ENCODE data around the gene DCUN1D1.
A peak's percentile ranks its signal among the peaks of the same experiment; 100 is the strongest.
"Not testable (repeated sequence)": the region's sequence is repeated elsewhere in the genome, so short reads cannot be mapped to it uniquely, and the experiment has no call there.

Gene DCUN1D1

GRCh38 chr3:182980204-182981037 lies at the start of gene DCUN1D1:
Gene DCUN1D1, minus strand, starts transcription at chr3:182980538. Its CDS starts 49 bp downstream, at chr3:182980489.
- DNase-seq, result peak; percentile 89

- no peak for DNase-seq
Measured at GRCh38 chr3:183028416-183028815, 48.1 kb upstream of the DCUN1D1 start.

GRCh38 chr3:183027276-183027675 lies 46.9 kb upstream of the DCUN1D1 start:
- DNase-seq, result no peak

- DNase-seq, result no peak
Measured at GRCh38 chr3:183022936-183023516, 42.7 kb upstream of the DCUN1D1 start.

GRCh38 chr3:183018421-183019192 lies 38.3 kb upstream of the DCUN1D1 start:
- DNase-seq, result no peak

GRCh38 chr3:183015185-183015584 lies 34.8 kb upstream of the DCUN1D1 start:
- DNase-seq, result no peak

GRCh38 chr3:183013856-183014255 lies 33.5 kb upstream of the DCUN1D1 start:
- DNase-seq, result no peak

GRCh38 chr3:183013074-183013473 lies 32.7 kb upstream of the DCUN1D1 start:
- no peak for DNase-seq

- no peak for DNase-seq
Measured at GRCh38 chr3:183008800-183009199, 28.5 kb upstream of the DCUN1D1 start.

GRCh38 chr3:183008303-183008702 lies 28.0 kb upstream of the DCUN1D1 start:
- no peak for DNase-seq

GRCh38 chr3:183006396-183007002 lies 26.2 kb upstream of the DCUN1D1 start:
- DNase-seq, result no peak

GRCh38 chr3:182999767-183000166 lies 19.4 kb upstream of the DCUN1D1 start:
- no peak for DNase-seq

GRCh38 chr3:182993486-182994201 lies 13.3 kb upstream of the DCUN1D1 start:
- not testable (repeated sequence) for DNase-seq

- DNase-seq, result no peak
Measured at GRCh38 chr3:182989566-182989965, 9.2 kb upstream of the DCUN1D1 start.

GRCh38 chr3:182986021-182986420 lies 5.7 kb upstream of the DCUN1D1 start:
- DNase-seq, result no peak

- no peak for DNase-seq
Measured at GRCh38 chr3:182983876-182984275, 3.5 kb upstream of the DCUN1D1 start.

- no peak for DNase-seq
Measured at GRCh38 chr3:182981038-182981380, 671 bp upstream of the DCUN1D1 start.

- no peak for DNase-seq
Measured at GRCh38 chr3:182979674-182980191, 605 bp downstream of the DCUN1D1 start.

GRCh38 chr3:182979103-182979673 lies 1.1 kb downstream of the DCUN1D1 start:
- no peak for DNase-seq

- DNase-seq, result no peak
Measured at GRCh38 chr3:182978387-182978786, 2.0 kb downstream of the DCUN1D1 start.

GRCh38 chr3:182973047-182973446 lies 7.3 kb downstream of the DCUN1D1 start:
- no peak for DNase-seq

GRCh38 chr3:182972387-182972786 lies 8.0 kb downstream of the DCUN1D1 start:
- no peak for DNase-seq
